ENCODE results near the gene GRIP2.

The GRIP2 gene

DNA sequence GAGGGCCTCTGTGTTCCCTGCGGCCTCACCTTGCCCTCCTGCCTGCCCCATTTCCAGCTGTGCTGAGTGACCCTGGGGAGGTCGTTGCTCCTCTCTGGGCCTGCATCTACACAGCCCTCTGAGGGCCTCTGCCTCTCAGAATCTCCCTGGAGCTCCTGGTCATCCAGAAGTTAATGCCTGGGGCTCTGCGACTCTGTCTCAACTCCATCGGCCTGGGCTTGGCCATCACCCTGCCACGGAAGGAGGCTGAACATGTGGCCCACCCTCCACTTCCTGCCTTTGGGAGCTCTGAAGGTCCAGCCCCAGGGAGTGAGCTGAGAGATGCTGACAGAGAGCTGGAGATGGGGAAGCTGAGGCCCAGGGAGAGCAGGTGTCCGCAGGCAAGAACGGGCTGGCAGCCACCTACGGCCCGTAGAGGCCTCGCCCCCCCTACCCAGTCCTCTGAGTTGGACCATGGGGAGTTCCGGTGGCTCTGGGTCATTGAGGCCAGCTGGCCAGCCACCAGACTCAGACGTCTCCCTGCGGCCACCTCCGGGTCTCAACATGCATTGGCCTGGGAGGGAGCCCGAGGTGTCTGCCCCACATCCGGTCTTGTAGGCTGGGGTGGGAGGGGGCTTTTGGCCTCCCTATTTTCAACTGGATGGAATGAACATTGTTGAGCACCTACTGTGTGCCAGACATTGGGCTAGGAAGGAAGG lies 34.2 kb downstream of the GRIP2 start:
- DNase-seq (ENCODE audit: low read depth) = no peak

DNA sequence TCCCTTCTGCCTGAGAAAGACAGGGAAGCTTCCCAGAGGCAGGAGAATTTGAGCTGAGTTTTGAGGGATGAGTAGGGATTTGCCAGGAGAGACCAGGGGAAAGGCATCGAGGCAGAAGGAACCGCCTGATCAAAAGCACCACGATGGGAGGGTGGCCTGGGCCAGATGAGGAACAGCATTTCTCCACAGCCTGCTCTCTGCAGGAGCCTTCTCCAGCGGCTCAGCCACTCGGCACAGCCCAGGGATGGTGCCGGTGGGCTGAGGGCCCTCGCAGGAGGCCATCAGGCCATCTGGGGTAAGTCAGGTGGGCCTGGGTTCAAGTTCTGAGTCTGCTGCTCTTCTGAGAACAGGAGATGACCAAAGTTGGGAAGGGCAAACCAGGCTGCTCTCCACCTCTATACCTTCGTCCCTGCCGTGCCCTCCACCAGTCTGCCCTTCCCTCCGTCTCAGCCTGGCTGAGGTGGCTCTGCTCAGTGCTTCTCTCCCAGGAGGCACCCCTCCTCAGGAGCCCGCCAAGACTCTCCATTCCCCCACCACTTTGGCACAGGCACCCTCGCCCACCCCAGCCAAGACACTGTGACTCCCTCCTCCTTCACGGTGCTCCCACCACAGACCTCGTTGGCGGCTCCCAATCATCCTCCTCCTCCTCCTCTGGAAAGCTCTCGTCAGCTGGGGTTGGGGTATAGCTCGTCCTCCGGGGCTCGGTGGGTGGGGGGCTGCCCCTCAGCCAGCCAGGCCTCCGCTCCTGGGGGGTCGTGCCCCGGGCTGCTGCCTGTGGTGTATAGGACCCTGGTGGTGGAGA lies 34.9 kb downstream of the GRIP2 start:
- DNase-seq (ENCODE audit: low read depth) = no peak

GRCh38 chr3:14503706-14504065 lies 36.5 kb downstream of the GRIP2 start:
- DNase-seq (ENCODE audit: low read depth) = no peak

- no peak for DNase-seq (ENCODE audit: low read depth)
Observed at GRCh38 chr3:14503033-14503705, 37.0 kb downstream of the GRIP2 start.

DNA sequence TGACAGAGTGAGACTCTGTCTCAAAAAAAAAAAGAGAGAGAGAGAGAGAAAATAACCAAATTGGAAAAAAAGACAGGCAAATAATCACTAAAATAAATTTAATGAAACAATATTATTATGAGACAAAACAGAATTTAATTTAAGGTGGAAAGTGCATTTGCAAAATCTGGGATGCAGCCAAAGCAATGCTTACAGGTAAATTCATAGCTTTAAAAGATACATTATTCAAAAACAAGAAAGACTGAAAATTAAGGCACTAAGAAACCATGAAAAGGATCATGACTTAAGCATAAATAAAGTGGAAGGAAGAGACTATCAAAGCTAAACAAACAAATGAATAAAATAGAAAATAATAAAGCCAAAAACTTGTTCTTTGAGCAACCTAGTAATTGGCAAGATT lies 37.7 kb downstream of the GRIP2 start:
- no peak for DNase-seq (ENCODE audit: low read depth)

GRCh38 chr3:14497321-14497720 lies 42.8 kb downstream of the GRIP2 start:
- DNase-seq (ENCODE audit: low read depth) = no peak

DNA sequence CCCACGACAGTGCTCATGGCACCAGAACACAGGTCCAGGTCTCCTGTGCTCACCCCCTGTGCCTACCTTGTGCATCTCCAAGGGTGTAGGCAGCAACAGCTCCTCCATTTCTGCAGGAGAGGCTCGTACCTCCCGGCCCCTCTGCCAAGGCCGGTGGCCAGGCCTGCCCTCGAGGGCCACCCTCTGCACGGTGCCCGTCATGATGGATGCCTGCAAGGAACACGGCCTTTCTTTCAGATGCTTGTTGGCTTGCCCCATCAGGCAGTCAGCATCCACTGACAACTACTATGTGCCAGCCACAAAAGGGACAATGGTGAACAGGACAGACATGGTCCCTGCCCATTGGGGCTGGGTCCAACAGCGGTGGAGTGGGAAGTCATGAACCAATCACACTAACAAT lies 43.8 kb downstream of the GRIP2 start:
- DNase-seq (ENCODE audit: low read depth) = no peak

- DNase-seq (ENCODE audit: low read depth) = no peak
Observed at GRCh38 chr3:14494973-14495300, 45.2 kb downstream of the GRIP2 start.

- no peak for DNase-seq (ENCODE audit: low read depth)
Observed at GRCh38 chr3:14494279-14494972, 45.7 kb downstream of the GRIP2 start.

DNA sequence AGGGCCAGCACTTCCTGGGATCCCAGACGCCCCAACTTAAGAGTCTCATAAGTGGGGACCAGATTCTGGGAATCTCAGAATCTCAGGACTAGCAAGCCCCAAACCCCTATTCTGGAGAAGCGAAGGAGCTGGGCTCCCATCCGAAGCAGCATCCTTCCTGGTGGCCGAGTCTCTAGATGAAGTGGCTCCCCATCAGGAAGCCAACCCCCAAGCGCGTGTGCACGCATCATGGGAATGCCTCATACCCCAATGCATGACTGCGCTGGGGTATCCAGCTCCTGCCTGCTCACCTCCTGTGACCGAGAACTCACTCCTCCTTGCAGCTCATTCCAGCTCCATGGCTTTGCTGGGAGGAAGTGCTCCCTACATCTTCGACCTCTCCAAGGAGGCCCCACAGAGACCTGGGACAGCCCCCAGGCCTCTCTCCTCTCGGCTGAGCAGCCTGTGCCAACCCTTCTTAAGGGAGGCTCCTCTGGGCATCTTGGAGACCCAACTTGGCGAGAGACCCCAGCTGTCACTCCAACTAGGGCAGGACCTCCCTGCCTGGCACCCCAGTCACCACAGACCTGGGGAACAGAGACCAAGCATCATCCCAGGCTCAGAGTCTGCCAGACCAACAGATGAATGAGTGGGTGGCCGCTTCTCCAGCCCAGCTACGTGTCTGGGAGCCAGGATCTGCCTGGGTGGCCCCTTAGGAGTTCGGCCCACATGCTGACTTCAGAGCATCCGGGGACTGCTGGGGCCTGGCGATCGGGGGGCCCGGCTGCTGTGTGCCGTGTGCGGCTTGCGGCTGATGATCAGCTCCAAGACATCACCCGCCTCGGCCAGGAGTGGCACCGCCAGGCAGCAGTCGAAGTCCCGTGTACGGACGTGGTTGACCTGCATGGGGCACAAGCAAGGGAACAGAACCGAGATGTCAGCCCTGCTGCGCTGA lies 46.9 kb downstream of the GRIP2 start:
- no peak for DNase-seq (ENCODE audit: low read depth)

DNA sequence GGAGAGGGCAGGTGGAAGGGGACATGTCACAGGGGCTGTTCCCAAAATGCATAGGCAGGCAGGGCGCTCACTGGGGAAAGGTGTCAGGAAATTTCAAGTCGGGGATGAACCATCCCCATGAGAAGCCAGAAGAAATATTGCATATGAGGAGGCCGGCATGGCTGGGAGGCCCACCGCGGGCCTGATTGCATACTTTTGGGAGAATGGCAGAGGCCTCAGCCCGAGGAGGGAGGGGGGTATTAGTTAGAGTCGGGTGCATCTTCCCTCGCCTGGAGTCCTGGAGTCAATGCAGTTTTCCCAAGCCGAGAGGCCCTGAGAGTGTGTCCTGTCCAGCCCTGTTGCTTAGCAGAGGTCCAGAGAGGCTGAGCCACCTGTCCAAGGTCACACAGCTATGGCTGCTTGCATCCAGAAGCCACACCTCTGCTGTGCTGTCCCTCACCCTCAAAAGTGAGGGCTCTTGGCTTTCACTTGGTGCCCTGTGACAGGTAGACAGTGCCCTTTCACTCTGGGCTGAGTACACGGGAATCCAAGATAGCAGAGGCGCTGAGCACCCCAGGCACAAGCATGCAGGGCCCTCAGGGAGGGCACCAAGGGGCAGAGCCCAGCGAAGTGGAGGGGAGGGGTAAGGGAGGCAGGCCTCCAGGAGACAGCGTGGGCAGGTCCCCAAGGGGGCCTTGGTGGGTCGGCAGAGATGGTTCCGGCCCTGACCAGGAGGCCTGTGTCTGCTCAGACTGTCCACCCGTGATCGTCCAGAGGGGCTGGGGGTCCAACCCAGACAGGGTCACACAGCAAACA lies 48.5 kb downstream of the GRIP2 start:
- DNase-seq (ENCODE audit: low read depth) = no peak

DNA sequence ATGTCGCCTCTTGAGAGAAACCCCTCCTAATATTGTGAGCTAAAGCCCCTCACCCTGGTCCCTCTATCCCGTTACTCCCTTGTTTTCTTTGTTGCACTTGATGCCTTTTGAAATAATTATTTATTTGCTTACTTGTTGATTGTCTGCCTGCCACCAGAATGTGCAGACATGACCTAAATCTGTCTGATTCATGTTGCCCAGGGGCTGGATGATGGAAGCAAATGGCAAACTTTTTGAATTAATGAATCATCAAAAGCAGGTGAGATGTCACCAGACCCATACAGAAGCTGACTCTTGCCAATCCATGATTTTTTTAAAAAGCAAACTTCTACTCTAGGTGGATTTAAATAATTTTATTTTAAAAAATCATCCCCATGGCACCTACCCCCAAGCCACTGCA lies 49.3 kb downstream of the GRIP2 start:
- DNase-seq (ENCODE audit: low read depth) = no peak

DNA sequence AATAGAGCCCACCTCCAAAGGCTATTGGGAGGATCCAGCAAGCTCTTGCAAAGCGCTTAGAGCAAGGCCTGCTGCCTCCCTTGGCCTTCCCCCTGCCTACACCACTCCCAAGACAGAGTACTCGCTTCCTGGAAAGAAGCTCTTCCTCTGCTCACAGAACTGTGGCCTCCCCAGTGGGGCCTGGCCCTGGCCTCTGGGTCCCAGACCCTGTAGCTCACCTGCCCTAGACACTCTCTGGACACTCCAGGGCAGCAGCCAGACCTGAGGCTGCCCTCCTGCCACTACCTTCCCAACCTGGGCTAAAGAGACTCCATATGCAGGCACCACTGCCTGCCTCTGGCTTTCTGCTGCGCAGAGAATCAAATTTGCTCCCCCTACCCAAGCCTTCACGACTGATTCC lies 49.9 kb downstream of the GRIP2 start:
- DNase-seq (ENCODE audit: low read depth) = no peak

GRCh38 chr3:14489641-14490040 lies 50.5 kb downstream of the GRIP2 start:
- DNase-seq (ENCODE audit: low read depth) = no peak

GRCh38 chr3:14488286-14489041 lies 51.7 kb downstream of the GRIP2 start:
- DNase-seq (ENCODE audit: low read depth) = no peak

GRCh38 chr3:14487821-14488220 lies 52.3 kb downstream of the GRIP2 start:
- DNase-seq (ENCODE audit: low read depth) = no peak

DNA sequence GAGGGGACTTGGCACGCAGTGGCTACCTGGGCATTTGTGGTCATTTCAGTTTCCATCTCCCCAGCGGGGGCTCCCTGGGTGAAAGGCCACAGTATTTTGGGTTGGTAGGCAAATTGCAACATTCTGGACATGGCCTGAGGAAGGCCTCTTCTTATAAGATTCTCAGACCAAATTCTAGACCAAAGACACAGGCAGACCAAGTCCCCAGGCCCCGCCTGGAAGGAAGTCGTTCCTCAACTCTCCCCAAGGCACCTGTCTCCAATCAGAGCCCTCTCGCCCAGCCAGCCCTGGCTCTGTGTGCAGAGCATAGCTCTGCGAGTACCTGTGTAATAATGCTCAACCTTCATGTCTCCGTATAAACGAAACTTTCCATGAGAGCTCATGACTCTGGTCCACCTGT lies 53.1 kb downstream of the GRIP2 start:
- no peak for DNase-seq (ENCODE audit: low read depth)

DNA sequence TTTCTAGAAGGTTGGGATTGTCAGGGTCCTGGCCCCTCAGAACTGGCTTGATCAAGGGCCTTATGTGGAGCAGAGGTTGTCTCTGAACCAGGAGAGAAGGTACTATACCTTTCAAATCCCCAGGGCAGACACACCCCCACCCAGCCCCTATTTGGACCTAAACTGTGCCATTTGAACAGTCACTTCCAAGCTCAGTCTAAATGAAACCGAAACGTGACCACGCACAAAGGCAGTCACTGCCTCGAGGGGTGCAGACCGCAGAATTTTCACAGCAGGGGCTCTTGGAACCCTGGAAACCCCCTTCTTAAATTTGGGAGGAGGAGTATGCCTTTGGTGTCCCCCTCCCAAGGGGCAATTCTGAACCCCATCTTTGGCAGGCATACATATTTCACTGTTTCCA lies 53.7 kb downstream of the GRIP2 start:
- DNase-seq (ENCODE audit: low read depth) = no peak

DNA sequence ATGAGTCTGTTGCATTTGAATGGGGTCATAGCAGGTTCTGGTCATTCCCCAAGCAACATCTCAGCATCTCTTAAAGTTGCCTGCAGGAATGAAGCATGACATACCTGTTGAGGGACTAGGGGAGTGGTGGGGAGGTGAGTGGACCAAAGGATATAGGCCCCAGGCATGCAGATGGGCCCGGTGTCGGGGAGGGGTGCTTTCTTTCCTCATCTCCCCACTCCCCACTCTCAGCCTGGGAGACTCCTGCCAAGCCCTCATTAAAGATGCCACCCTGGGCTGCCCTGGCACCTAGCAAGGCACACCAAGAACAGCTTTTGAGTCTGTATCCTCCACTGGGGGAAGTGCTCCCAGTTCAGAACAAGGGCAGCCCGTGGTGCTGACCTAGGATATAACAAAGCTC lies 54.2 kb downstream of the GRIP2 start:
- DNase-seq (ENCODE audit: low read depth) = no peak

GRCh38 chr3:14484741-14485140 lies 55.4 kb downstream of the GRIP2 start:
- no peak for DNase-seq (ENCODE audit: low read depth)
